Heart left ventricle (tissue), 13 donors: ENCODE measurements around the gene DNM1L.

Experiments used
- CTCF ChIP-seq, 12 donors: fragments of 200-600 bp; sonication (generic) in 4 of 12; IDR thresholded peaks; one replicate each; pipeline versions ENCODE4 v1.5.0 to v1.8.0; 2018 to 2022; ENCODE audit warnings: antibody characterized with exemption in 12 of 12, mild to moderate bottlenecking in 5 of 12
- POLR2A ChIP-seq, 2 donors: fragments of 450-650 bp; IDR thresholded peaks; one replicate each; pipeline ENCODE4 v1.6.1; 2017; ENCODE audit warnings: antibody characterized with exemption in 2 of 2, mild to moderate bottlenecking in 2 of 2, moderate library complexity in 2 of 2
- donor health status: ischemic (EF 13 %, LVEDD 7.1; RV severe dilation, severe dysfunction).
- donor health status: DM: no; HTN: yes; CAD: no.
- donor health status: DM: no; HTN: no; CAD: no.
- donor health status: ischemic (EF 25% LVEDD 6.9; RV normal size, moderate dysfunction).
- donor health status: ischemic (EF 25% LVEDD 5.7; RV mildly dilated, moderate dysfunction).
- donor health status: ischemic (EF 35%, LVEDD 5.7; RV mildly dilated, moderate dysfunction).
- donor health status: nonischemic (EF 11% LVEDD 7.7; RV severe dilation, severe dysfunction).
- donor health status: DM: yes; HTN: yes; CAD: no.
- donor health status: PGD.
- donor health status: ischemic (EF 29% LVEDD 5.4; RV normal size, mild dysfunction).
- donor health status: nonischemic (EF 23%, LVEDD 6.1; RV moderate dilation, normal function).

GRCh38 chr12:32706335-32707024, 27.4 kb downstream of the DNM1L start:
- TF ChIP-seq POLR2A (IDR thresholded peaks at IDR 0.05) (no peak), CTCF (IDR thresholded peaks at IDR 0.05) (no peak)
